ENCODE data around the gene NDUFA3.

Gene NDUFA3

GRCh38 chr19:54107876-54108490 lies 5.3 kb downstream of the NDUFA3 start:
- TF ChIP-seq CTCF (IDR thresholded peaks at IDR 0.05; ENCODE audit: low read depth, low read length, missing control alignments): no peak

GRCh38 chr19:54108496-54108895 lies 5.8 kb downstream of the NDUFA3 start:
- H3K4me3 ChIP-seq (ENCODE audit: low read depth, low read length): no peak overlapping the region
- in situ Hi-C loops (cut with HindIII; ENCODE audit: low sequenced_read_pairs): no loop called here
- DNase-seq (ENCODE audit: low read depth): no peak
- no peak for TF ChIP-seq CTCF (IDR thresholded peaks at IDR 0.05; ENCODE audit: low read depth, low read length, missing control alignments)

More at GRCh38 chr19:54107876-54108490, 5.3 kb downstream of the NDUFA3 start:
- H3K4me3 ChIP-seq (ENCODE audit: low read depth, low read length): no peak overlapping the region
- in situ Hi-C loops (cut with HindIII; ENCODE audit: low sequenced_read_pairs): no loop called here
- no peak for DNase-seq (ENCODE audit: low read depth)

GRCh38 chr19:54109651-54110050 lies 7.0 kb downstream of the NDUFA3 start:
- DNase-seq (ENCODE audit: low read depth): no peak
- no peak for TF ChIP-seq CTCF (IDR thresholded peaks at IDR 0.05; ENCODE audit: low read depth, low read length, missing control alignments)
- in situ Hi-C loops (cut with HindIII; ENCODE audit: low sequenced_read_pairs): no loop called here
- no peak overlapping the region for H3K4me3 ChIP-seq (ENCODE audit: low read depth, low read length)

- in situ Hi-C loops (cut with HindIII; ENCODE audit: low sequenced_read_pairs): no loop called here
- no peak for TF ChIP-seq CTCF (IDR thresholded peaks at IDR 0.05; ENCODE audit: low read depth, low read length, missing control alignments)
- H3K4me3 ChIP-seq (ENCODE audit: low read depth, low read length): peak overlapping the region; percentile 92
- no peak for DNase-seq (ENCODE audit: low read depth)
Measured at GRCh38 chr19:54114340-54115108, 11.9 kb downstream of the NDUFA3 start.

GRCh38 chr19:54115109-54116063 lies 12.7 kb downstream of the NDUFA3 start, which contains the start of the genes PRPF31 and TFPT:
PRPF31 (plus strand) TSS chr19:54115754; CDS start chr19:54118279, 2,525 bp downstream.
TFPT (minus strand) TSS chr19:54115657; CDS start chr19:54115269, 388 bp downstream.
- TF ChIP-seq CTCF (IDR thresholded peaks at IDR 0.05; ENCODE audit: low read depth, low read length, missing control alignments): no peak
- in situ Hi-C loops (cut with HindIII; ENCODE audit: low sequenced_read_pairs): no loop called here
- DNase-seq (ENCODE audit: low read depth): peak; percentile 97
- peak within 1 kb of the TSS; percentile 92 for H3K4me3 ChIP-seq (ENCODE audit: low read depth, low read length)

GRCh38 chr19:54121259-54121658 lies 18.6 kb downstream of the NDUFA3 start:
- no peak for TF ChIP-seq CTCF (IDR thresholded peaks at IDR 0.05; ENCODE audit: low read depth, low read length, missing control alignments)
- in situ Hi-C loops (cut with HindIII; ENCODE audit: low sequenced_read_pairs): no loop called here
- no peak for DNase-seq (ENCODE audit: low read depth)
- H3K4me3 ChIP-seq (ENCODE audit: low read depth, low read length): no peak overlapping the region

Data from astrocyte of the cerebellum (primary cell).